ENCODE data around the gene HOPX. TPM values are rescaled to one million over a fixed set of nuclear protein-coding genes. Genes with fewer than 3 reads are reported as not detected.

Gene HOPX
- total and polyA plus RNA-seq, 2 experiments from 2014 or later, result not detected

GRCh38 chr4:56619160-56619559 lies 61.9 kb downstream of the HOPX start (continued):
- no peak for TF ChIP-seq ZNF462 (CRISPR knock-in tag; IDR thresholded peaks at IDR 0.05)
- no peak for TF ChIP-seq POLR2AphosphoS5 (IDR thresholded peaks at IDR 0.05; ENCODE audit: low read depth)
- no peak for TF ChIP-seq CREB1 (CRISPR knock-in tag; IDR thresholded peaks at IDR 0.05; ENCODE audit: low read depth)
- TF ChIP-seq JUNB (IDR thresholded peaks at IDR 0.05; ENCODE audit: unreplicated experiment), result no peak
- TF ChIP-seq EZH2phosphoT487 (IDR thresholded peaks at IDR 0.05; ENCODE audit: unreplicated experiment), result no peak
- no peak for TF ChIP-seq ETS1 (IDR thresholded peaks at IDR 0.05)
- TF ChIP-seq EZH2 (IDR thresholded peaks at IDR 0.05; ENCODE audit: low read depth, unreplicated experiment), result no peak
- TF ChIP-seq ZNF114 (CRISPR knock-in tag; IDR thresholded peaks at IDR 0.05), result no peak
- TF ChIP-seq ZNF331 (CRISPR knock-in tag; IDR thresholded peaks at IDR 0.05; ENCODE audit: low read depth), result no peak
- no peak for TF ChIP-seq REST (IDR thresholded peaks at IDR 0.05; ENCODE audit: unreplicated experiment)
- TF ChIP-seq NANOG (IDR thresholded peaks at IDR 0.05; ENCODE audit: borderline replicate concordance), result no peak
